SU-DHL-6 (cell line): ENCODE results near the gene C22orf15.

Source experiments
- H2AFZ ChIP-seq: fragments of 200-600 bp; sonication (generic); 2 replicates; pipeline ENCODE4 v1.6.1; 2014; ENCODE audit warnings: low read depth, mild to moderate bottlenecking, moderate library complexity, mixed read lengths, antibody characterized with exemption, low read length; ENCODE audit not compliant: severe bottlenecking
- H3F3A ChIP-seq: fragments of 200-600 bp; shearing (Covaris generic); 2 replicates; pipeline ENCODE4 v1.6.0; 2016; ENCODE audit warnings: antibody characterized with exemption, mild to moderate bottlenecking; ENCODE audit not compliant: insufficient read depth
- H3K27ac ChIP-seq: fragments of 200-600 bp; sonication (generic); 2 replicates; pipeline ENCODE4 v1.5.1; 2016; ENCODE audit warnings: low read depth, mild to moderate bottlenecking, low read length, moderate library complexity, mixed read lengths
- H3K27me3 ChIP-seq: fragments of 200-600 bp; sonication (generic), shearing (Covaris generic); 2 replicates; pipeline ENCODE4 v1.6.0; 2014; ENCODE audit warnings: mild to moderate bottlenecking, low read length
- H3K36me3 ChIP-seq: fragments of 200-600 bp; sonication (generic); 2 replicates; pipeline ENCODE4 v1.6.1; 2014; ENCODE audit warnings: mild to moderate bottlenecking, low read length, mixed read lengths
- H3K4me2 ChIP-seq: fragments of 300-600, 200-600 bp; shearing (Covaris generic), sonication (generic); 2 replicates; pipeline ENCODE4 v1.6.0; 2014; ENCODE audit warnings: low read length, low read depth, mild to moderate bottlenecking; ENCODE audit not compliant: poor library complexity, severe bottlenecking
- H3K4me3 ChIP-seq: fragments of 200-600 bp; sonication (generic); 2 replicates; pipeline ENCODE4 v1.5.1; 2014; ENCODE audit warnings: antibody characterized with exemption, low read length, mild to moderate bottlenecking, mixed read lengths; ENCODE audit not compliant: insufficient read depth, poor library complexity, severe bottlenecking
- H3K79me2 ChIP-seq: fragments of 200-600 bp; sonication (generic); 2 replicates; pipeline ENCODE4 v1.6.1; 2014; ENCODE audit warnings: mild to moderate bottlenecking, low read length, moderate library complexity; ENCODE audit not compliant: insufficient read depth
- H3K9ac ChIP-seq: fragments of 200-600 bp; sonication (generic); 2 replicates; pipeline ENCODE4 v1.7.0; 2014; ENCODE audit warnings: mild to moderate bottlenecking, low read length
- H3K9me2 ChIP-seq: fragments of 200-600 bp; sonication (generic); replicated peaks from 2 replicates; pipeline ENCODE4 v1.6.1; 2014; ENCODE audit warnings: low read length; ENCODE audit not compliant: insufficient read depth
- H3K9me3 ChIP-seq: fragments of 200-600 bp; sonication (generic); 2 replicates; pipeline ENCODE4 v1.6.1; 2014; ENCODE audit warnings: low read length, mixed read lengths; ENCODE audit not compliant: insufficient read depth
- H4K20me1 ChIP-seq: fragments of 200-600 bp; sonication (generic); 2 replicates; pipeline ENCODE4 v1.6.1; 2014; ENCODE audit warnings: low read depth, mild to moderate bottlenecking, antibody characterized with exemption, low read length, moderate library complexity, mixed read lengths
- EZH2phosphoT487 ChIP-seq: fragments of 200-600 bp; sonication (generic), shearing (Covaris generic); conservative IDR thresholded peaks from 2 replicates; pipeline ENCODE4 v1.6.1; 2018; ENCODE audit warnings: mild to moderate bottlenecking, antibody characterized with exemption, low read length, moderate library complexity, mixed read lengths
- TF ChIP-seq, protein P1 (sequence below): fragments of 200-600 bp; sonication (generic); IDR thresholded peaks from one replicate; pipeline ENCODE4 v1.5.1; 2017; ENCODE audit warnings: antibody characterized with exemption, mild to moderate bottlenecking, low read length, moderate library complexity; ENCODE audit not compliant: insufficient read depth, poor library complexity, severe bottlenecking

C22orf15 gene

DNA sequence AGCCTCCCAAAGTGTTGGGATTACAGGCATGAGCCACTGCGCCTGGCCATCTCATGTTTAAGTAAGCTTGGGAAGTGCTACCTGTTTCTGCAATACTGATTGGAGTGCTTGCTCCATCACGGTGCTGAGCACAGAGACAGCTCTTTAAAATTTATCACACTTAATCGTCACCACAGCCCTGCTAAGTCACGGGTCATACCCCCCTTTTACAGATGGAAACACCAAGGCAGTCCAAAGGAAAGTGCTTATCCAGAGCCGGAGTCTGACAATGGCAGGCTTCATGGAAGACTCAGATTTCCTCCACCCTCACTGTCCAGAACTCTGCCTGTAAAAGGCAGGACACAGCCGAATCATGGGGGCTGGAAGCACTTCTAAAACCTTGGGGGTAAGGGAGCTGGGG is 2.7 kb upstream of the C22orf15 start:
- H3K4me2 ChIP-seq, result no peak overlapping the region
- no peaks in the 10 kb centered on the region for H3K9me3 ChIP-seq
- H2AFZ ChIP-seq, result no peak overlapping the region
- TF ChIP-seq, protein P1, sequence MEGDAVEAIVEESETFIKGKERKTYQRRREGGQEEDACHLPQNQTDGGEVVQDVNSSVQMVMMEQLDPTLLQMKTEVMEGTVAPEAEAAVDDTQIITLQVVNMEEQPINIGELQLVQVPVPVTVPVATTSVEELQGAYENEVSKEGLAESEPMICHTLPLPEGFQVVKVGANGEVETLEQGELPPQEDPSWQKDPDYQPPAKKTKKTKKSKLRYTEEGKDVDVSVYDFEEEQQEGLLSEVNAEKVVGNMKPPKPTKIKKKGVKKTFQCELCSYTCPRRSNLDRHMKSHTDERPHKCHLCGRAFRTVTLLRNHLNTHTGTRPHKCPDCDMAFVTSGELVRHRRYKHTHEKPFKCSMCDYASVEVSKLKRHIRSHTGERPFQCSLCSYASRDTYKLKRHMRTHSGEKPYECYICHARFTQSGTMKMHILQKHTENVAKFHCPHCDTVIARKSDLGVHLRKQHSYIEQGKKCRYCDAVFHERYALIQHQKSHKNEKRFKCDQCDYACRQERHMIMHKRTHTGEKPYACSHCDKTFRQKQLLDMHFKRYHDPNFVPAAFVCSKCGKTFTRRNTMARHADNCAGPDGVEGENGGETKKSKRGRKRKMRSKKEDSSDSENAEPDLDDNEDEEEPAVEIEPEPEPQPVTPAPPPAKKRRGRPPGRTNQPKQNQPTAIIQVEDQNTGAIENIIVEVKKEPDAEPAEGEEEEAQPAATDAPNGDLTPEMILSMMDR, result no peak
- TF ChIP-seq EZH2phosphoT487, result no peak
- H4K20me1 ChIP-seq, result no peaks in the 10 kb centered on the region
- no peak overlapping the region for H3K9ac ChIP-seq
- no peaks in the 10 kb centered on the region for H3K27me3 ChIP-seq
- H3K4me3 ChIP-seq, result no peak overlapping the region
- no peaks in the 10 kb centered on the region for H3K79me2 ChIP-seq
- peaks cover 16% of the 10 kb centered on the region for H3F3A ChIP-seq
- H3K27ac ChIP-seq, result no peak overlapping the region
- H3K9me2 ChIP-seq, result no peaks in the 10 kb centered on the region
- H3K36me3 ChIP-seq, result no peaks in the 10 kb centered on the region

DNA sequence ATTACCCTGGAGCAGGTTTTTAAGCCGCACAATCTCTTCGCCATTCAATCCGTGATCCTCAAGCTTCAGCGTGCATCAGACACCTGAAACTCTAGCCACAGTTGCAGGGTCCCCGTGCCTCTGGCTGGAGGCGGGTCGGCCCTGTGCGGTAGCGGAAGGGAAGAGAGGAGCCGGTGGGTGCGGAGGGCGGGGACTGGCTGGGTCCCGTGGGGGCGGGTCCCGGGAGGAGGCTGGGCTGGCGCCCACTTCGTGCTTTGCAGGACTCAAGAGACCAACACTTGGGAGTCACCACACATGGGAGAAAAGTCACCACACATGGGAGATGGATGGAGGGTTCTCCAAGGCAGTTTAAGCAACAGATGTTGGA is 772 bp downstream of the C22orf15 start:
- peak overlapping the region; percentile 2 for H3K4me3 ChIP-seq
- peaks cover 5% of the 10 kb centered on the region; the same call in 1 of the 2 replicates for H3K79me2 ChIP-seq
- no peaks in the 10 kb centered on the region for H3K27me3 ChIP-seq
- TF ChIP-seq, protein P1, result no peak
- TF ChIP-seq EZH2phosphoT487, result no peak
- no peaks in the 10 kb centered on the region for H4K20me1 ChIP-seq
- H3K27ac ChIP-seq, result peak overlapping the region; percentile 37
- peak overlapping the region; percentile 34 for H3K4me2 ChIP-seq
- no peaks in the 10 kb centered on the region for H3K9me3 ChIP-seq
- H3K9ac ChIP-seq, result peak overlapping the region; percentile 15; the same call in 1 of the 2 replicates
- no peak overlapping the region for H2AFZ ChIP-seq
- no peaks in the 10 kb centered on the region for H3K36me3 ChIP-seq
- H3F3A ChIP-seq, result peaks cover 7% of the 10 kb centered on the region; the same call in 1 of the 2 replicates
- H3K9me2 ChIP-seq, result no peaks in the 10 kb centered on the region

DNA sequence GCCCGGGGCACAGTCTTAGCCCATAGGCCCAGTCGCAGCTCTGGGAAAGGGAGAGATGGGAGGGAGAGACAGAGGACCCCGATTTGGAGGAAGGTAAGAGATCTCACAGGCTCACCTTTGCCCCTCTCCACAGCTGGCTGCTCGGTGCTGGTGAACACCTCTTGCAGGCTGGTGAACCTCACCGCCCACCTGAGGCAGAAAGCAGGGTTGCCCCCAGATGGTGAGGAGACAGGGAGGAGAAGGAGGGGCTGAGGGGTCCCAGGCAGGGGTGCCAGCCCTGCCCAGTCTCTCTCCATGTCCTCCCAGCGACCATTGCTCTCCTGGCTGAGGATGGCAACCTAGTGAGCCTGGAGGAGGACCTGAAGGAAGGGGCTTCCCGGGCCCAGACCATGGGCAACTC is 1.2 kb downstream of the C22orf15 start:
- Histone ChIP-seq H3F3A (peaks cover 7% of the 10 kb centered on the region; the same call in 1 of the 2 replicates), H4K20me1 (no peaks in the 10 kb centered on the region), H3K9me3 (no peaks in the 10 kb centered on the region), H3K9ac (peak overlapping the region; percentile 15; the same call in 1 of the 2 replicates), H3K27ac (peak overlapping the region; percentile 37), H3K4me3 (no peak overlapping the region), H3K4me2 (peak overlapping the region; percentile 34), H3K9me2 (no peaks in the 10 kb centered on the region), H3K79me2 (peaks cover 5% of the 10 kb centered on the region; the same call in 1 of the 2 replicates), H3K27me3 (no peaks in the 10 kb centered on the region), H3K36me3 (no peaks in the 10 kb centered on the region), H2AFZ (no peak overlapping the region)
- TF ChIP-seq EZH2phosphoT487, result no peak
- TF ChIP-seq, protein P1, result no peak
